H9 (cell line): ENCODE measurements around the gene SRPK1. TPM values are rescaled to one million over a fixed set of nuclear protein-coding genes. Genes with fewer than 3 reads are reported as not detected.

Source experiments
- DNase-seq: peaks from one replicate; pipeline ENCODE4 v3.0.0-alpha.2; 2017
- H2AFZ ChIP-seq: one replicate; pipeline ENCODE4 v1.6.1; 2013; ENCODE audit warnings: mild to moderate bottlenecking, low read length, control low read depth, moderate library complexity
- H2AK5ac ChIP-seq: 2 replicates; pipeline ENCODE4 v1.6.1; 2013; ENCODE audit warnings: low read length, control low read depth, mixed read lengths; ENCODE audit not compliant: insufficient read length
- H2BK120ac ChIP-seq: one replicate; pipeline ENCODE4 v1.6.1; 2013; ENCODE audit warnings: low read depth, mild to moderate bottlenecking, low read length, control low read depth, inconsistent platforms; ENCODE audit not compliant: poor library complexity, severe bottlenecking
- H2BK12ac ChIP-seq: 2 replicates; pipeline ENCODE4 v1.6.1; 2013; ENCODE audit warnings: low read length, control low read depth, mixed read lengths, low read depth; ENCODE audit not compliant: insufficient read length
- H2BK15ac ChIP-seq: 2 replicates; pipeline ENCODE4 v1.6.1; 2013; ENCODE audit warnings: low read depth, low read length, control low read depth
- H2BK20ac ChIP-seq: one replicate; pipeline ENCODE4 v1.6.1; 2013; ENCODE audit warnings: low read depth, mild to moderate bottlenecking, low read length, control low read depth, inconsistent platforms; ENCODE audit not compliant: poor library complexity, severe bottlenecking
- H2BK5ac ChIP-seq: 2 replicates; pipeline ENCODE4 v1.6.1; 2013; ENCODE audit warnings: low read length, control low read depth, mixed read lengths; ENCODE audit not compliant: insufficient read length
- H3K14ac ChIP-seq: 2 replicates; pipeline ENCODE4 v1.6.1; 2013; ENCODE audit warnings: low read length, control low read depth; ENCODE audit not compliant: insufficient read depth
- H3K18ac ChIP-seq: 2 replicates; pipeline ENCODE4 v1.6.1; 2013; ENCODE audit warnings: low read depth, mild to moderate bottlenecking, mixed read lengths, low read length, control low read depth; ENCODE audit not compliant: insufficient read length
- H3K23ac ChIP-seq: 2 replicates; pipeline ENCODE4 v1.6.1; 2013; ENCODE audit warnings: low read length, control low read depth, mixed read lengths, low read depth; ENCODE audit not compliant: insufficient read length
- H3K23me2 ChIP-seq: 2 replicates; pipeline ENCODE4 v1.6.1; 2013; ENCODE audit warnings: low read depth, mild to moderate bottlenecking, mixed read lengths, low read length, control low read depth; ENCODE audit not compliant: insufficient read length, poor library complexity, severe bottlenecking
- H3K27ac ChIP-seq: 2 replicates; pipeline ENCODE4 v1.5.1; 2013; ENCODE audit warnings: low read length, control low read depth, mixed read lengths, low read depth; ENCODE audit not compliant: insufficient read length
- H3K27me3 ChIP-seq: 2 replicates; pipeline ENCODE4 v1.6.1; 2013; ENCODE audit warnings: low read length, control low read depth, inconsistent platforms; ENCODE audit not compliant: insufficient read depth
- H3K4ac ChIP-seq: 2 replicates; pipeline ENCODE4 v1.6.1; 2013; ENCODE audit warnings: low read depth, mild to moderate bottlenecking, control low read depth, inconsistent platforms, low read length, moderate library complexity
- H3K4me1 ChIP-seq: 2 replicates; pipeline ENCODE4 v1.6.1; 2013; ENCODE audit warnings: low read length, control low read depth, inconsistent platforms; ENCODE audit not compliant: insufficient read depth
- H3K4me2 ChIP-seq: 2 replicates; pipeline ENCODE4 v1.6.1; 2013; ENCODE audit warnings: low read length, control low read depth, mixed read lengths; ENCODE audit not compliant: insufficient read length, insufficient read depth
- H3K56ac ChIP-seq: 2 replicates; pipeline ENCODE4 v1.6.1; 2013; ENCODE audit warnings: low read depth, mild to moderate bottlenecking, mixed read lengths, low read length, control low read depth; ENCODE audit not compliant: insufficient read length
- H3K79me1 ChIP-seq: 2 replicates; pipeline ENCODE4 v1.6.1; 2013; ENCODE audit warnings: low read depth, mild to moderate bottlenecking, moderate library complexity, low read length, control low read depth, inconsistent platforms; ENCODE audit not compliant: insufficient read depth, poor library complexity, severe bottlenecking
- H3K79me2 ChIP-seq: 2 replicates; pipeline ENCODE4 v1.6.1; 2013; ENCODE audit warnings: low read length, control low read depth, inconsistent platforms; ENCODE audit not compliant: insufficient read depth
- H3K9ac ChIP-seq: 2 replicates; pipeline ENCODE4 v1.6.1; 2013; ENCODE audit warnings: low read length, control low read depth, mixed read lengths; ENCODE audit not compliant: insufficient read length; ENCODE audit errors: extremely low read depth
- H3K9me3 ChIP-seq: one replicate; pipeline ENCODE4 v1.6.1; 2013; ENCODE audit warnings: low read depth, low read length, inconsistent platforms; ENCODE audit not compliant: control insufficient read depth
- H3T11ph ChIP-seq: one replicate; pipeline ENCODE4 v1.6.1; 2013; ENCODE audit warnings: mild to moderate bottlenecking, low read length, control low read depth, inconsistent platforms
- H4K20me1 ChIP-seq: one replicate; pipeline ENCODE4 v1.6.1; 2013; ENCODE audit not compliant: control insufficient read depth, insufficient read length, insufficient read depth
- H4K5ac ChIP-seq: 2 replicates; pipeline ENCODE4 v1.6.1; 2013; ENCODE audit warnings: low read depth, mild to moderate bottlenecking, mixed read lengths, low read length, control low read depth; ENCODE audit not compliant: insufficient read length
- H4K8ac ChIP-seq: replicated peaks from 2 replicates; pipeline ENCODE4 v1.6.1; 2013; ENCODE audit warnings: low read length, control low read depth, mixed read lengths, low read depth; ENCODE audit not compliant: insufficient read length
- H4K91ac ChIP-seq: 2 replicates; pipeline ENCODE4 v1.6.1; 2013; ENCODE audit warnings: low read depth, mild to moderate bottlenecking, moderate library complexity, mixed read lengths, low read length, control low read depth; ENCODE audit not compliant: insufficient read length
- H3K27ac Mint-ChIP-seq, 3 experiments: 2 replicates in 2 of 3; 3 replicates in 1 of 3; pipeline ENCODE4 v1.8.0; 2020 to 2021; ENCODE audit warnings: mixed read lengths in 3 of 3, mild to moderate bottlenecking in 1 of 3, moderate library complexity in 1 of 3
- H3K27me3 Mint-ChIP-seq: 2 replicates; pipeline ENCODE4 v1.8.0; 2021; ENCODE audit warnings: low read depth, mild to moderate bottlenecking, moderate library complexity, mixed read lengths
- H3K36me3 Mint-ChIP-seq, 3 experiments: 2 replicates in 2 of 3; 3 replicates in 1 of 3; pipeline ENCODE4 v1.8.0; 2020 to 2021; ENCODE audit warnings: low read depth in 3 of 3, mixed read lengths in 3 of 3; ENCODE audit not compliant: insufficient read depth in 1 of 3
- H3K4me1 Mint-ChIP-seq, 2 experiments: 2 replicates each; pipeline ENCODE4 v1.8.0; 2020; ENCODE audit warnings: mixed read lengths in 2 of 2
- H3K4me3 Mint-ChIP-seq, 2 experiments: 2 replicates in 1 of 2; 3 replicates in 1 of 2; pipeline ENCODE4 v1.8.0; 2020 to 2021; ENCODE audit warnings: mild to moderate bottlenecking in 2 of 2, mixed read lengths in 2 of 2, moderate library complexity in 1 of 2
- H3K9me3 Mint-ChIP-seq, 2 experiments: 2 replicates in 1 of 2; 3 replicates in 1 of 2; pipeline ENCODE4 v1.8.0; 2020; ENCODE audit warnings: mild to moderate bottlenecking in 2 of 2, mixed read lengths in 2 of 2, moderate library complexity in 1 of 2
- WGBS: extraction: QIAGEN DNeasy Blood & Tissue Kit; methylation state at CpG from one replicate; pipeline ENCODE4 v1.1.7; 2013; ENCODE audit warnings: missing lambda C conversion rate, low lambda C conversion rate, mixed read lengths; ENCODE audit not compliant: insufficient read length; ENCODE audit errors: extremely low coverage; 5-methylcytosine and 5-hydroxymethylcytosine counted together
- total RNA-seq: library from RNA; stranded (reverse); gene quantifications from 2 replicates; pipeline ENCODE4 v1.2.1, GENCODE V29; 2021
- TF ChIP-seq, protein P1 (sequence below): fragments of 200-600 bp; sonication (generic); conservative IDR thresholded peaks from 3 replicates; pipeline ENCODE4 v1.8.0; 2021; ENCODE audit warnings: antibody characterized with exemption, mild to moderate bottlenecking

Gene SRPK1
- total RNA-seq, 1 experiment from 2014 or later = 93.2 TPM

DNA sequence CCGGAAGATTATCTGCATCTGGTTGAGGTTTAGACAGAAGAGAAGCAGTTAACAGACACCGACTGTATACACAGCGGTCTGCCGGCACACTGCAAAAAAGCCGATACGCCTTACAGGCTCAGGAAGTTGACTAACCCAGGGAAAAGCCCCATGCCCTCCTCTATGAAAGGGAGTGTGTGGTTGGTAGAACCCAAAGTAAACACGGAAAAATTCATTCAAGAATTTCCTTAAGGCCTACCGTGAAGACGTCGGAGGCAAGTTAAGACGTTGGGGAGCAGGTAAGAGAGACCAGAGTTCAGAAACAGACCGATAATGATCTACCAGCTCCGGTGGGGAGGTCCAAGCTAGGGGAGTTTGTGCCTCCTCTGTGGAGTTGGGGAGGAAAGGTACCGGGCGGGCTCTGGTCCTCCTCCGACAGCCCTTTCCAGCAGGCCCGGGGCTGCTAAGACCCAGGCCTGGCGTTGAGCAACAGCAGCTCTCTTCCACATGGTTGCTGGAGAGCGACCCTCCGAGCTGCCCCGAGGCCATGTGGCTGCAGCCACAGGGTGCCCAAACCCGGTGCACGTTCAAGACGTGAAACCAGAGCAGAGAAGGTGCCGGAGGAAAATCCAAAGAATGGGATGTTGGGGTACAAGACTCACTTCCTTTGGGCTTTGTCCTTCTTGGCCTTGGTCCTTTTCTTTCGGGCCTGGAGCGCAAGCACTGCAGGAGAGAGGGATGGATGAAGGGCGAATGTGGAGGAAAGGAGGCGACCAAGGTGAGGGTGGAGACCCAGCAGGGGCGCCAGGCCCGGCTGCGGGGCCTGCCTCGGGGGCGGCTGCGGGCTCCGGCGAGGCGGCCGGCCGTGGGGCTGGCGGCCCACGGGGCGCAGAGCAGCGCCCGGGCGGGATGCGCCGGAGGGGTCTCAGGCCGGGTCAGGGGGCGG is 809 bp downstream of the SRPK1 start:
- no CpG with 5 or more reads among the region's 50 CpGs for WGBS
- H3K9ac ChIP-seq = peak overlapping the region; percentile 83
- no peak overlapping the region for H2BK15ac ChIP-seq
- peak overlapping the region; percentile 97 for H3K4me2 ChIP-seq
- H4K20me1 ChIP-seq = no peaks in the 10 kb centered on the region
- peak overlapping the region; percentile 23 for H3K18ac ChIP-seq
- Mint-ChIP-seq H3K4me1 (peaks cover 27% of the 10 kb centered on the region in 2 experiments), H3K36me3 (peaks cover 20 to 30% (median 26%) of the 10 kb centered on the region in 3 experiments), H3K27ac (peak overlapping the region; percentile 82 to 99 (median 89)), H3K4me3 (peak overlapping the region; percentile 97 to 99), H3K27me3 (no peaks in the 10 kb centered on the region), H3K9me3 (no peaks in the 10 kb centered on the region; a peak in 1 of 5 replicates)
- H3T11ph ChIP-seq = no peak overlapping the region
- no peak overlapping the region for H4K8ac ChIP-seq
- H3K56ac ChIP-seq = no peak overlapping the region
- H4K91ac ChIP-seq = no peak overlapping the region
- no peak overlapping the region for H4K5ac ChIP-seq
- H2BK20ac ChIP-seq = no peak overlapping the region
- no peak overlapping the region for H2BK5ac ChIP-seq
- no peaks in the 10 kb centered on the region for H3K79me1 ChIP-seq
- H2AFZ ChIP-seq = no peak overlapping the region
- no peak overlapping the region for H3K4ac ChIP-seq
- H2BK12ac ChIP-seq = no peak overlapping the region
- H3K27ac ChIP-seq = no peak overlapping the region
- peaks cover 10% of the 10 kb centered on the region for H3K23me2 ChIP-seq
- no peaks in the 10 kb centered on the region; the same call in none of the 2 replicates for H3K4me1 ChIP-seq
- TF ChIP-seq, protein P1, sequence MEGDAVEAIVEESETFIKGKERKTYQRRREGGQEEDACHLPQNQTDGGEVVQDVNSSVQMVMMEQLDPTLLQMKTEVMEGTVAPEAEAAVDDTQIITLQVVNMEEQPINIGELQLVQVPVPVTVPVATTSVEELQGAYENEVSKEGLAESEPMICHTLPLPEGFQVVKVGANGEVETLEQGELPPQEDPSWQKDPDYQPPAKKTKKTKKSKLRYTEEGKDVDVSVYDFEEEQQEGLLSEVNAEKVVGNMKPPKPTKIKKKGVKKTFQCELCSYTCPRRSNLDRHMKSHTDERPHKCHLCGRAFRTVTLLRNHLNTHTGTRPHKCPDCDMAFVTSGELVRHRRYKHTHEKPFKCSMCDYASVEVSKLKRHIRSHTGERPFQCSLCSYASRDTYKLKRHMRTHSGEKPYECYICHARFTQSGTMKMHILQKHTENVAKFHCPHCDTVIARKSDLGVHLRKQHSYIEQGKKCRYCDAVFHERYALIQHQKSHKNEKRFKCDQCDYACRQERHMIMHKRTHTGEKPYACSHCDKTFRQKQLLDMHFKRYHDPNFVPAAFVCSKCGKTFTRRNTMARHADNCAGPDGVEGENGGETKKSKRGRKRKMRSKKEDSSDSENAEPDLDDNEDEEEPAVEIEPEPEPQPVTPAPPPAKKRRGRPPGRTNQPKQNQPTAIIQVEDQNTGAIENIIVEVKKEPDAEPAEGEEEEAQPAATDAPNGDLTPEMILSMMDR = no peak
- H3K23ac ChIP-seq = no peak overlapping the region
- H3K9me3 ChIP-seq = no peaks in the 10 kb centered on the region
- no peak overlapping the region for H2BK120ac ChIP-seq
- peak; percentile 51 for DNase-seq
- H3K79me2 ChIP-seq = peaks cover 23% of the 10 kb centered on the region; the same call in 1 of the 2 replicates
- H2AK5ac ChIP-seq = no peak overlapping the region
- no peaks in the 10 kb centered on the region for H3K27me3 ChIP-seq
- peak overlapping the region; percentile 37 for H3K14ac ChIP-seq
